Esophagus muscularis mucosa (tissue), 4 donors: ENCODE data around the gene GOLGA5. TPM values are rescaled to one million over a fixed set of nuclear protein-coding genes. Genes with fewer than 3 reads are reported as not detected.
"Not testable (repeated sequence)": the region's sequence is repeated elsewhere in the genome, so short reads cannot be mapped to it uniquely, and the experiment has no call there.

Experiments
- DNase-seq: peaks from one replicate; pipeline ENCODE4 v3.0.0-alpha.2; 2017; ENCODE audit errors: extremely low spot score
- H3K27ac ChIP-seq, 4 donors: fragments of 200-600 bp; sonication (generic); replicated peaks in 1 of 4; 1 replicate in 3 of 4; 2 replicates in 1 of 4; pipeline ENCODE4 v1.5.1; 2016 to 2019; ENCODE audit warnings: mild to moderate bottlenecking in 1 of 4
- H3K27me3 ChIP-seq, 4 donors: fragments of 200-600 bp; sonication (generic); one replicate each; pipeline versions ENCODE4 v1.5.1 to v1.6.0; 2016 to 2019
- H3K36me3 ChIP-seq, 4 donors: fragments of 200-600 bp; sonication (generic); one replicate each; pipeline ENCODE4 v1.5.1; 2016 to 2019
- H3K4me1 ChIP-seq, 4 donors: fragments of 200-600 bp; sonication (generic); one replicate each; pipeline ENCODE4 v1.5.1; 2016 to 2019
- H3K4me3 ChIP-seq, 4 donors: fragments of 200-600 bp; sonication (generic); 1 replicate in 2 of 4; 2 replicates in 2 of 4; pipeline ENCODE4 v1.5.1; 2016 to 2019; ENCODE audit warnings: mild to moderate bottlenecking in 4 of 4, moderate library complexity in 1 of 4
- H3K9me3 ChIP-seq, 4 donors: fragments of 200-600 bp; sonication (generic); 1 replicate in 3 of 4; 2 replicates in 1 of 4; pipeline ENCODE4 v1.5.1; 2016 to 2019
- EP300 ChIP-seq: sonication (generic); formaldehyde crosslinking; IDR thresholded peaks from one replicate; pipeline ENCODE4 v1.6.1; 2017; ENCODE audit warnings: antibody characterized with exemption
- POLR2A ChIP-seq: fragments of 450-650 bp; IDR thresholded peaks from one replicate; pipeline ENCODE4 v1.6.1; 2017; ENCODE audit warnings: antibody characterized with exemption, moderate library complexity, mild to moderate bottlenecking, low read depth
- POLR2AphosphoS5 ChIP-seq, 2 donors: sonication (generic); formaldehyde crosslinking; IDR thresholded peaks; one replicate each; pipeline ENCODE4 v1.6.1; 2017; ENCODE audit warnings: antibody characterized with exemption in 2 of 2
- WGBS: methylation state at CpG from one replicate; pipeline ENCODE4 v1.1.5; 2018; 5-methylcytosine and 5-hydroxymethylcytosine counted together
- intact Hi-C: fragments of 100-400 bp; cut with DNase I; formaldehyde crosslinking; loops from one replicate; pipeline ENCODE4 v1.15.1; 2023
- total RNA-seq, 4 donors: library from RNA; depleted of rRNA; stranded (reverse); fragments of >200 nt; gene quantifications; one replicate each; pipeline versions ENCODE4 v1.1.0 to v1.2.1, GENCODE V29; 2016
- TF ChIP-seq, protein P1 (sequence below), 3 experiments: fragments of 200-600 bp in 2 of 3; fragments of 450-650 bp in 1 of 3; sonication (generic) in 2 of 3; IDR thresholded peaks; one replicate each; pipeline ENCODE4 v1.5.1; 2017 to 2019; ENCODE audit warnings: antibody characterized with exemption in 3 of 3, mild to moderate bottlenecking in 2 of 3, moderate library complexity in 1 of 3

The GOLGA5 gene
- total RNA-seq, 4 donors from 2014 or later = 33.0 to 35.4 (median 34.3) TPM

- 96% methylated on average over 5 of the region's 5 CpGs for WGBS
- DNase-seq = no peak
- Histone ChIP-seq H3K36me3 (no peaks in the 10 kb centered on the region), H3K27ac (no peak overlapping the region), H3K27me3 (no peaks in the 10 kb centered on the region), H3K9me3 (no peaks in the 10 kb centered on the region), H3K4me1 (no peaks in the 10 kb centered on the region), H3K4me3 (no peak overlapping the region)
- TF ChIP-seq, protein P1, sequence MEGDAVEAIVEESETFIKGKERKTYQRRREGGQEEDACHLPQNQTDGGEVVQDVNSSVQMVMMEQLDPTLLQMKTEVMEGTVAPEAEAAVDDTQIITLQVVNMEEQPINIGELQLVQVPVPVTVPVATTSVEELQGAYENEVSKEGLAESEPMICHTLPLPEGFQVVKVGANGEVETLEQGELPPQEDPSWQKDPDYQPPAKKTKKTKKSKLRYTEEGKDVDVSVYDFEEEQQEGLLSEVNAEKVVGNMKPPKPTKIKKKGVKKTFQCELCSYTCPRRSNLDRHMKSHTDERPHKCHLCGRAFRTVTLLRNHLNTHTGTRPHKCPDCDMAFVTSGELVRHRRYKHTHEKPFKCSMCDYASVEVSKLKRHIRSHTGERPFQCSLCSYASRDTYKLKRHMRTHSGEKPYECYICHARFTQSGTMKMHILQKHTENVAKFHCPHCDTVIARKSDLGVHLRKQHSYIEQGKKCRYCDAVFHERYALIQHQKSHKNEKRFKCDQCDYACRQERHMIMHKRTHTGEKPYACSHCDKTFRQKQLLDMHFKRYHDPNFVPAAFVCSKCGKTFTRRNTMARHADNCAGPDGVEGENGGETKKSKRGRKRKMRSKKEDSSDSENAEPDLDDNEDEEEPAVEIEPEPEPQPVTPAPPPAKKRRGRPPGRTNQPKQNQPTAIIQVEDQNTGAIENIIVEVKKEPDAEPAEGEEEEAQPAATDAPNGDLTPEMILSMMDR (IDR thresholded peaks at IDR 0.05) = no peak
- TF ChIP-seq EP300 (no peak), POLR2AphosphoS5 (IDR thresholded peaks at IDR 0.05) (no peak), POLR2A (no peak)
- intact Hi-C loops = no loop called here
Measured at GRCh38 chr14:92768795-92769194, 25.3 kb upstream of the GOLGA5 start.

- intact Hi-C loops = no loop called here
- H3K9me3 ChIP-seq = no peaks in the 10 kb centered on the region
- H3K36me3 ChIP-seq = no peaks in the 10 kb centered on the region
- H3K27me3 ChIP-seq = no peaks in the 10 kb centered on the region
- no peak for DNase-seq
- no peak overlapping the region for H3K27ac ChIP-seq
- no peak overlapping the region for H3K4me3 ChIP-seq
- 67% methylated on average over 2 of the region's 2 CpGs for WGBS
- TF ChIP-seq EP300 (no peak), POLR2A (no peak), POLR2AphosphoS5 (IDR thresholded peaks at IDR 0.05) (no peak)
- TF ChIP-seq, protein P1 (IDR thresholded peaks at IDR 0.05) = no peak
- no peaks in the 10 kb centered on the region for H3K4me1 ChIP-seq
Measured at GRCh38 chr14:92770484-92770883, 23.6 kb upstream of the GOLGA5 start.

DNA sequence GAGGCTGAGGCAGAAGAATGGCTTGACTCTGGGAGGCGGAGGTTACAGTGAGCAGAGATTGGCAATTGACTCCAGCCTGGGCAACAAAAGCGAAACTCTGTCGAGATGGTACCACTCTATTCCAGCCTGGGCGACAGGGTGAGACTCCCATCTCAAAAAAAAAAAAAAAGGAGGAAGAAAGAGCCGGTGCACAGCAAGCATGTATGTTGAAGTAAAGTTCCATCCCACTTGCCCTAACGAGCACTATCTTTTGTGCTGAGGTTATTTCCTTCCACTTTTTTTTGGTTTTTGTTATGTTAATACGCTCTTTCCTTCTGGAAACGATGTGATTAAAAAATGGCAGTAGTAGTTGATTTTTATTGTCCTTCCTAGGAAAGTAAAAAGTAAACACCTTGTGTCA, 19.5 kb upstream of the GOLGA5 start:
- DNase-seq = no peak
- no peak overlapping the region for H3K4me3 ChIP-seq
- no peaks in the 10 kb centered on the region for H3K36me3 ChIP-seq
- TF ChIP-seq POLR2AphosphoS5 (IDR thresholded peaks at IDR 0.05) (no peak), EP300 (no peak), POLR2A (no peak)
- TF ChIP-seq, protein P1 (IDR thresholded peaks at IDR 0.05) = no peak
- H3K9me3 ChIP-seq = no peaks in the 10 kb centered on the region
- no peaks in the 10 kb centered on the region for H3K27me3 ChIP-seq
- no peak overlapping the region for H3K27ac ChIP-seq
- intact Hi-C loops = no loop called here
- WGBS = 79% methylated on average over 8 of the region's 8 CpGs
- H3K4me1 ChIP-seq = no peaks in the 10 kb centered on the region

- H3K9me3 ChIP-seq, H3K27ac ChIP-seq, H3K4me1 ChIP-seq, intact Hi-C loops, H3K36me3 ChIP-seq, H3K27me3 ChIP-seq, DNase-seq, H3K4me3 ChIP-seq: not testable (repeated sequence)
- WGBS = 31% methylated on average over 2 of the region's 2 CpGs
Measured at GRCh38 chr14:92775292-92775691, 18.8 kb upstream of the GOLGA5 start.

DNA sequence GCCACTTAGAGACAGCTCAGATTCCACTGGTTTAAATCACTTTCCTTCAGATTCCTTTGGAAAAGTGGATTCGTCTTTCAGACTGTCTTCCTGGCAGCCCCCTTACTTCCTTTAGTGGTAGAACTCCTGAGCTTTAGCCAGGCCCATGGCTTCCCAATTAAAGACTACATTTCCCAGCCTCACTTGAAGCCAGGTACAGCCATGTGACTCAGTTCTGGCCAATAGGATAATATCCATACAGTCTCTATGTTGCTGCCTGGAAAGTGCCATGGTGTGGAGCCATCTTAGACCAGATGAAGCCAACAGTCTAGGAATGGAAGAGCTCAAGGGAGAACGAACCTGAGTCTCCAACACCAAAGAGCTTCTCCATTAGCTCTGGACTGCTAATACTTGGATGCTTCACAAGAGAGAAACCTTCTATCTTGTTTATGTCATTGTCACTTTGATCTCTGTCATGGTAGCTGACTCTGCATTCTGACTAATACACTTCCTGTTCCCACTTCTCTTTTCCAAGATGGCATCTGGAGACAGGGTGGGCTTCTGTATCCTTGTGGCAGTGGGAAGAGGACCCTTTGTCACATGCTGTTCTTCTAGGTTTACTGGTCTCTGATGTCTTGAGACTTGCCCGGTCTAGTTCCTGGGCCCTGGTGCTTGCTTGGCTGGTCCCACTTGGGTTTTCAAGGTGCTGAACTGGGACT, 15.1 kb upstream of the GOLGA5 start:
- DNase-seq, H3K27ac ChIP-seq, H3K4me1 ChIP-seq, H3K36me3 ChIP-seq, intact Hi-C loops, H3K27me3 ChIP-seq, H3K4me3 ChIP-seq, H3K9me3 ChIP-seq: not testable (repeated sequence)
- WGBS = 73% methylated on average over 2 of the region's 3 CpGs
